AG04450 (cell line): ENCODE data around the gene CMC2. TPM values are rescaled to one million over a fixed set of nuclear protein-coding genes. Genes with fewer than 3 reads are reported as not detected.

Source experiments
- CTCF ChIA-PET: fragments of 300-600, 350-600 bp; formaldehyde crosslinking; extraction: SDS; loops from one replicate; lab custom pipeline; 2022; ENCODE audit warnings: antibody characterized with exemption, inconsistent platforms; lab: Charles Lee
- POLR2A ChIA-PET: fragments of 350-600 bp; formaldehyde crosslinking; extraction: SDS; loops from one replicate; lab custom pipeline; 2021; ENCODE audit warnings: antibody characterized with exemption, inconsistent platforms; lab: Yijun Ruan, JAX
- DNase-seq: peaks from one replicate; pipeline ENCODE4 v3.0.0-alpha.2; 2011; ENCODE audit warnings: low read depth, low spot score
- H3K27ac ChIP-seq: one replicate; pipeline ENCODE4 v1.5.1; 2012; ENCODE audit warnings: low read depth, low read length, control low read depth
- H3K27me3 ChIP-seq: one replicate; pipeline ENCODE4 v1.6.0; 2012; ENCODE audit warnings: low read length; ENCODE audit not compliant: control insufficient read depth, insufficient read depth
- H3K4me3 ChIP-seq: 2 replicates; pipeline ENCODE4 v1.5.1; 2011; ENCODE audit warnings: mild to moderate bottlenecking, low read depth, low read length, control low read depth
- H3K9me3 ChIP-seq: 2 replicates; pipeline ENCODE4 v1.5.1; 2012; ENCODE audit warnings: low read length; ENCODE audit not compliant: control insufficient read depth, insufficient read depth
- CTCF ChIP-seq: IDR thresholded peaks from 2 replicates; pipeline ENCODE4 v1.5.1; 2011; ENCODE audit warnings: low read depth, low read length, control low read depth, inconsistent platforms
- polyA plus RNA-seq: library from polyadenylated mRNA; depleted of rRNA; stranded (reverse); fragments of >200 nt; gene quantifications from 2 replicates; pipeline ENCODE4 v1.2.3, GENCODE V29; 2011

Gene CMC2
- polyA plus RNA-seq, 1 experiment, result 85.2 TPM

DNA sequence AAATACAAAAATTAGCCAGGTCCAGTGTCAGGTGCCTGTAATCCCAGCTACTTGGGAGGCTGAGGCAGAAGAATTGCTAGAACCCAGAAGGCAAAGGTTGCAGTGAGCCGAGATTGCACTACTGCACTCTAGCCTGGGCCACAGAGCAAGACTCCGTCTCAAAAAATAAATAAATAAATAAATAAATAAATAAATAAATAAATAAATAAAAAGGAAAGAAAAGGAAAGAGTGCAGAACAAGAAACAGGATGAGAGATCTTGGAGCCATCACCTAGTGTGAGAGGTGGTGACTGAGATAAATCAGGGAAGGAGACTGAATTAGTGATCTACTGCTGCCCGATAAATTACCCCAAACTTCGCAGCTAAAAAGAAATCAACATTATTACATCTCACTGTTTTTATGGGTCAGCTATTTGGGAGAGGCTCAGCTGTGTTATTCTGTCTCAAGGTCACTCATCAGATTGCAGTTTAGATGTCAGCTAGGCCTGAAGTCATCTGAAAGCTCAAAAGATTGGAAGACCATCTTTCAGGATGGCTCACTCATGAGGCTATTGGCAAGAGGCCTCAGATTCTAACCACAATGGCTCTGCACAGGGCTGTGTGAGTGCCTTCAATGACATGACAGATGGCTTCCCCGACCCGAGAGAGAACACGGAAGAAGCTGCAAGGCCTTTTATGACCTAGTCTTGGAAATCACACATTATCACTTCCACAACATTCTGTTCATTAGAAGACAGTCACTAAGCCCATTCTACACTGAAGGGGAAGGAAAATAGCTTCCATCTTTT is 66.4 kb downstream of the CMC2 start:
- Histone ChIP-seq H3K9me3 (no peaks in the 10 kb centered on the region), H3K27ac (no peak overlapping the region), H3K27me3 (no peaks in the 10 kb centered on the region), H3K4me3 (no peak overlapping the region)
- TF ChIP-seq CTCF, result no peak
- POLR2A ChIA-PET, result no interaction called here
- CTCF ChIA-PET, result interaction anchor here (0.6 to 3.0 kb wide), 4 partner anchors 8 to 64 kb away, joined by 3 to 11 read pairs (median 5); no protein-coding TSS in a partner anchor
- DNase-seq, result no peak

- POLR2A ChIA-PET, result no interaction called here
- CTCF ChIA-PET, result interaction anchor here (0.8 to 3.0 kb wide), 2 partner anchors 14 to 65 kb away, joined by 5 to 11 read pairs; no protein-coding TSS in a partner anchor
Measured at GRCh38 chr16:80938879-80939260, 67.8 kb downstream of the CMC2 start.

GRCh38 chr16:80938004-80938878 is 68.4 kb downstream of the CMC2 start:
- Histone ChIP-seq H3K27me3 (no peaks in the 10 kb centered on the region), H3K9me3 (no peaks in the 10 kb centered on the region), H3K27ac (peak overlapping the region; percentile 72), H3K4me3 (no peak overlapping the region)
- ChIA-PET CTCF (interaction anchor here (0.9 kb wide), 1 partner anchor 67 kb away, joined by 4 read pairs; no protein-coding TSS in a partner anchor), POLR2A (no interaction called here)
- no peak for TF ChIP-seq CTCF
- DNase-seq, result peak; percentile 91

More at GRCh38 chr16:80938879-80939260, 67.8 kb downstream of the CMC2 start:
- Histone ChIP-seq H3K27ac (no peak overlapping the region), H3K9me3 (no peaks in the 10 kb centered on the region), H3K27me3 (no peaks in the 10 kb centered on the region), H3K4me3 (no peak overlapping the region)
- DNase-seq, result no peak
- no peak for TF ChIP-seq CTCF

DNA sequence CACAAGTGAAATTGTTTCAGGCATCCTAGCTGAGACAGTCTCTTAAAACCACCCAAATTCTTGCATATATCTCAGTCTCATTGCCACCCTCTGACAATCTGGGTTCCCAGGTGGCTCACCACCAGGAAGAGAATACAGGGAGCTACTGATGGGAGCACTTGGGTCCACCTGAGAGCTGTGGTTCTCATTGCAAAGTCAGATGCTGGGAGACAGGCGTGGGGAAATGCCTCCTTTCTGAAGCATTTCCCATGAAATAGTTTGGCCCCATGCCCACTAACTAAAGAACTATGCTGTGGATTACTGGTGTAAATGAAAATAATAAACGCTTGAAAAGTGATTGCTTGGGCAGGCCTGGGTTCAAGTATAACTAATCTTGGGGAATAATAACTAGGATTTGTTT is 70.3 kb downstream of the CMC2 start:
- CTCF ChIA-PET, result interaction anchor here (1.2 kb wide), 1 partner anchor 12 kb away, joined by 6 read pairs; no protein-coding TSS in a partner anchor
- DNase-seq, result no peak
- POLR2A ChIA-PET, result no interaction called here
- Histone ChIP-seq H3K9me3 (no peaks in the 10 kb centered on the region), H3K4me3 (no peak overlapping the region), H3K27me3 (no peaks in the 10 kb centered on the region), H3K27ac (no peak overlapping the region)
- TF ChIP-seq CTCF, result no peak

- no peak overlapping the region for H3K27ac ChIP-seq
- no peak for TF ChIP-seq CTCF
- ChIA-PET POLR2A (no interaction called here), CTCF (no interaction called here)
- DNase-seq, result no peak
- no peaks in the 10 kb centered on the region for H3K27me3 ChIP-seq
- no peak overlapping the region for H3K4me3 ChIP-seq
- H3K9me3 ChIP-seq, result no peaks in the 10 kb centered on the region
Measured at GRCh38 chr16:80935691-80936090, 71.0 kb downstream of the CMC2 start.
